ENCODE measurements around the gene NPEPPS.

- TF ChIP-seq MAX (IDR thresholded peaks at IDR 0.05) (no peak), POLR2AphosphoS5 (IDR thresholded peaks at IDR 0.05; ENCODE audit: low read depth, low read length) (no peak), POLR2A (IDR thresholded peaks at IDR 0.05; ENCODE audit: borderline replicate concordance, extremely low read depth, insufficient read depth, insufficient read length) (no peak), YY1 (IDR thresholded peaks at IDR 0.05; ENCODE audit: extremely low read depth, insufficient replicate concordance, low read depth, low read length) (no peak), REST (IDR thresholded peaks at IDR 0.05; ENCODE audit: low read depth) (no peak), ZNF274 (IDR thresholded peaks at IDR 0.05; ENCODE audit: low read depth, low read length) (no peak), SIN3A (IDR thresholded peaks at IDR 0.05; ENCODE audit: low read depth) (no peak)
- TF ChIP-seq, protein P1, sequence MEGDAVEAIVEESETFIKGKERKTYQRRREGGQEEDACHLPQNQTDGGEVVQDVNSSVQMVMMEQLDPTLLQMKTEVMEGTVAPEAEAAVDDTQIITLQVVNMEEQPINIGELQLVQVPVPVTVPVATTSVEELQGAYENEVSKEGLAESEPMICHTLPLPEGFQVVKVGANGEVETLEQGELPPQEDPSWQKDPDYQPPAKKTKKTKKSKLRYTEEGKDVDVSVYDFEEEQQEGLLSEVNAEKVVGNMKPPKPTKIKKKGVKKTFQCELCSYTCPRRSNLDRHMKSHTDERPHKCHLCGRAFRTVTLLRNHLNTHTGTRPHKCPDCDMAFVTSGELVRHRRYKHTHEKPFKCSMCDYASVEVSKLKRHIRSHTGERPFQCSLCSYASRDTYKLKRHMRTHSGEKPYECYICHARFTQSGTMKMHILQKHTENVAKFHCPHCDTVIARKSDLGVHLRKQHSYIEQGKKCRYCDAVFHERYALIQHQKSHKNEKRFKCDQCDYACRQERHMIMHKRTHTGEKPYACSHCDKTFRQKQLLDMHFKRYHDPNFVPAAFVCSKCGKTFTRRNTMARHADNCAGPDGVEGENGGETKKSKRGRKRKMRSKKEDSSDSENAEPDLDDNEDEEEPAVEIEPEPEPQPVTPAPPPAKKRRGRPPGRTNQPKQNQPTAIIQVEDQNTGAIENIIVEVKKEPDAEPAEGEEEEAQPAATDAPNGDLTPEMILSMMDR (IDR thresholded peaks at IDR 0.05 in 2 of 3, conservative IDR thresholded peaks at IDR 0.05 in 1 of 3; ENCODE audit: borderline replicate concordance in 1 of 3, insufficient read depth in 1 of 3, low read depth in 2 of 3, low read length in 2 of 3), result no peak
Measured at GRCh38 chr17:47670064-47670463, 139.2 kb downstream of the NPEPPS start.

Data from HCT116 (cell line).